Neural cell (in vitro differentiated cells): Measurements from ENCODE around the gene CRAMP1. TPM values are rescaled to one million over a fixed set of nuclear protein-coding genes. Genes with fewer than 3 reads are reported as not detected.

Experiments used
- H2AFZ ChIP-seq: fragments of 200-600, 300-800 bp; sonication (generic), shearing (Covaris generic); 2 replicates; pipeline ENCODE4 v1.6.0; 2014; ENCODE audit warnings: low read depth, mild to moderate bottlenecking, antibody characterized with exemption, low read length, moderate library complexity
- H3F3A ChIP-seq: fragments of 200-600 bp; shearing (Covaris generic); 2 replicates; pipeline ENCODE4 v1.6.1; 2016; ENCODE audit warnings: mild to moderate bottlenecking, moderate library complexity, mixed read lengths, antibody characterized with exemption, low read length; ENCODE audit not compliant: insufficient read depth, poor library complexity, severe bottlenecking
- H3K27ac ChIP-seq: fragments of 200-600, 300-800 bp; sonication (generic), shearing (Covaris generic); 2 replicates; pipeline ENCODE4 v1.5.1; 2014; ENCODE audit warnings: mild to moderate bottlenecking, low read length, moderate library complexity
- H3K27me3 ChIP-seq: fragments of 300-800, 200-600 bp; sonication (generic), shearing (Covaris generic); 2 replicates; pipeline ENCODE4 v1.6.0; 2014; ENCODE audit warnings: mild to moderate bottlenecking, low read depth, low read length, moderate library complexity; ENCODE audit not compliant: insufficient read depth
- H3K36me3 ChIP-seq: fragments of 300-800, 200-600 bp; sonication (generic), shearing (Covaris generic); 2 replicates; pipeline ENCODE4 v1.5.1; 2014; ENCODE audit warnings: mild to moderate bottlenecking, antibody characterized with exemption, low read length, moderate library complexity; ENCODE audit not compliant: insufficient read depth
- H3K4me2 ChIP-seq: fragments of 300-800, 200-600 bp; sonication (generic), shearing (Covaris generic); 2 replicates; pipeline ENCODE4 v1.6.0; 2014; ENCODE audit warnings: mild to moderate bottlenecking, low read length
- H3K4me3 ChIP-seq: fragments of 300-800, 200-600 bp; sonication (generic), shearing (Covaris generic); 2 replicates; pipeline ENCODE4 v1.5.1; 2014; ENCODE audit warnings: mild to moderate bottlenecking, low read length, moderate library complexity
- H3K79me2 ChIP-seq: fragments of 200-600 bp; shearing (Covaris generic); replicated peaks from 2 replicates; pipeline ENCODE4 v1.6.0; 2014; ENCODE audit warnings: mild to moderate bottlenecking, low read length, moderate library complexity; ENCODE audit not compliant: insufficient read depth
- H3K9ac ChIP-seq: fragments of 300-800, 200-600 bp; sonication (generic), shearing (Covaris generic); 2 replicates; pipeline ENCODE4 v1.6.1; 2016; ENCODE audit warnings: mild to moderate bottlenecking, low read length, mixed read lengths
- H3K9me2 ChIP-seq: fragments of 200-600 bp; shearing (Covaris generic); 2 replicates; pipeline ENCODE4 v1.6.1; 2016; ENCODE audit warnings: mild to moderate bottlenecking, low read length, mixed read lengths; ENCODE audit not compliant: insufficient read depth
- H3K9me3 ChIP-seq: fragments of 200-600, 300-800 bp; sonication (generic), shearing (Covaris generic); 2 replicates; pipeline ENCODE4 v1.6.1; 2016; ENCODE audit warnings: mild to moderate bottlenecking, mixed run types, low read length, moderate library complexity, mixed read lengths
- H4K20me1 ChIP-seq: fragments of 200-600 bp; shearing (Covaris generic); 2 replicates; pipeline ENCODE4 v1.6.1; 2016; ENCODE audit warnings: mild to moderate bottlenecking, mixed run types; ENCODE audit not compliant: insufficient read depth
- CTCF ChIP-seq: fragments of 450-650 bp; IDR thresholded peaks from 2 replicates; pipeline ENCODE4 v1.5.1; 2014; ENCODE audit warnings: antibody characterized with exemption, mild to moderate bottlenecking, moderate library complexity; ENCODE audit not compliant: poor library complexity, severe bottlenecking
- EP300 ChIP-seq: fragments of 450-650 bp; conservative IDR thresholded peaks from 2 replicates; pipeline ENCODE4 v1.6.1; 2014; ENCODE audit warnings: antibody characterized with exemption, mild to moderate bottlenecking, moderate library complexity; ENCODE audit not compliant: poor library complexity, severe bottlenecking
- EZH2 ChIP-seq: fragments of 200-600, 300-800 bp; shearing (Covaris generic), sonication (generic); IDR thresholded peaks from 2 replicates; pipeline ENCODE4 v1.6.1; 2014; ENCODE audit warnings: antibody characterized with exemption, low read length, borderline replicate concordance, mild to moderate bottlenecking; ENCODE audit not compliant: insufficient read depth, poor library complexity, severe bottlenecking
- MXI1 ChIP-seq: fragments of 450-650 bp; conservative IDR thresholded peaks from 2 replicates; pipeline ENCODE4 v1.6.1; 2014; ENCODE audit warnings: antibody characterized with exemption, mild to moderate bottlenecking; ENCODE audit not compliant: poor library complexity, severe bottlenecking
- POLR2AphosphoS5 ChIP-seq: IDR thresholded peaks from 2 replicates; pipeline ENCODE4 v1.6.1; 2012
- RAD21 ChIP-seq: fragments of 450-650 bp; conservative IDR thresholded peaks from 2 replicates; pipeline ENCODE4 v1.6.1; 2014; ENCODE audit warnings: antibody characterized with exemption, mild to moderate bottlenecking, moderate library complexity
- REST ChIP-seq: IDR thresholded peaks from 2 replicates; pipeline ENCODE4 v1.6.1; 2012; ENCODE audit warnings: borderline replicate concordance
- SMC3 ChIP-seq: fragments of 450-650 bp; conservative IDR thresholded peaks from 2 replicates; pipeline ENCODE4 v1.6.1; 2014; ENCODE audit warnings: antibody characterized with exemption, mild to moderate bottlenecking, moderate library complexity; ENCODE audit not compliant: poor library complexity
- TAF1 ChIP-seq: IDR thresholded peaks from 2 replicates; pipeline ENCODE4 v1.6.1; 2012; ENCODE audit warnings: low read depth
- polyA plus RNA-seq: library from polyadenylated mRNA; depleted of rRNA; stranded (reverse); fragments of >200 nt; gene quantifications from 2 replicates; pipeline ENCODE4 v1.2.3, GENCODE V29; 2014

Gene CRAMP1
- polyA plus RNA-seq, 1 donor from 2014 or later, result 11.1 TPM

- H3F3A ChIP-seq, result no peaks in the 10 kb centered on the region
- H3K36me3 ChIP-seq, result peaks cover 4% of the 10 kb centered on the region
- peaks cover 4% of the 10 kb centered on the region for H4K20me1 ChIP-seq
- H2AFZ ChIP-seq, result no peak overlapping the region
- no peak overlapping the region for H3K4me3 ChIP-seq
- no peak overlapping the region for H3K27ac ChIP-seq
- H3K4me2 ChIP-seq, result no peak overlapping the region
- no peaks in the 10 kb centered on the region for H3K27me3 ChIP-seq
- no peaks in the 10 kb centered on the region for H3K9me2 ChIP-seq
- H3K79me2 ChIP-seq, result peaks cover 59% of the 10 kb centered on the region
- no peak for TF ChIP-seq TAF1
- TF ChIP-seq REST, result no peak
- TF ChIP-seq EP300, result no peak
- no peak for TF ChIP-seq MXI1
- TF ChIP-seq SMC3, result no peak
- TF ChIP-seq CTCF, result no peak
- no peak for TF ChIP-seq RAD21
- no peak for TF ChIP-seq EZH2
- TF ChIP-seq POLR2AphosphoS5, result no peak
- H3K9me3 ChIP-seq, result no peaks in the 10 kb centered on the region
- no peak overlapping the region for H3K9ac ChIP-seq
Measured at GRCh38 chr16:1619976-1620375, 7.8 kb downstream of the CRAMP1 start.

DNA sequence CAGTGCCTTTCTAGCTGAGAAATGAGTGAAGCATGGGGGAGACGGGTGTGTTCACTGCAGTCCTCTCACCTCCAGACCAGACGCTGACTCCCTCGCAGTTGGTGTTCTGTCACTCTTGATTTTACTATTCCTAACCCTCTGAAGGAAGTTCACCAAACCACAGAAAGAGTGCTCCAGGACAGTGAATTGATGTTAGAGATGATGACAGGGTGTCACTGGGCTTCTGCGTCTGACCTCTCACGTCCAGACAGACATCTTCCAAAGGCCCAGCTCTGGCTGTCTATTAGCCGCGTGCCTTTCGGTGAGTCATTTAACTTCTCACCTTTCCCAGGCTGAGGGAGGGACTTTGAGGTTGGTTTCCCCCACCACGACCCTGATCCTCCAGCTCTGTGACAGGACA lies 8.2 kb downstream of the CRAMP1 start:
- peaks cover 4% of the 10 kb centered on the region for H4K20me1 ChIP-seq
- H3K36me3 ChIP-seq, result peaks cover 4% of the 10 kb centered on the region
- H3K27me3 ChIP-seq, result no peaks in the 10 kb centered on the region
- H3F3A ChIP-seq, result no peaks in the 10 kb centered on the region
- no peak overlapping the region for H3K9ac ChIP-seq
- H3K4me2 ChIP-seq, result no peak overlapping the region
- H3K9me2 ChIP-seq, result no peaks in the 10 kb centered on the region
- no peaks in the 10 kb centered on the region for H3K9me3 ChIP-seq
- TF ChIP-seq CTCF, result no peak
- TF ChIP-seq MXI1, result no peak
- no peak for TF ChIP-seq SMC3
- TF ChIP-seq EP300, result no peak
- TF ChIP-seq REST, result no peak
- no peak for TF ChIP-seq POLR2AphosphoS5
- no peak for TF ChIP-seq EZH2
- TF ChIP-seq TAF1, result no peak
- H3K4me3 ChIP-seq, result no peak overlapping the region
- H2AFZ ChIP-seq, result no peak overlapping the region
- peaks cover 59% of the 10 kb centered on the region for H3K79me2 ChIP-seq
- no peak overlapping the region for H3K27ac ChIP-seq
